KMS-11 (cell line): ENCODE results near the gene SAMHD1.

Experiments used
- H2AFZ ChIP-seq: fragments of 200-600 bp; sonication (generic); 2 replicates; pipeline ENCODE4 v1.6.1; 2016; ENCODE audit warnings: antibody characterized with exemption, mixed run types, low read depth
- H3K27ac ChIP-seq: fragments of 200-600 bp; sonication (generic); 2 replicates; pipeline ENCODE4 v1.6.1; 2016; ENCODE audit warnings: mild to moderate bottlenecking, mixed run types
- H3K27me3 ChIP-seq: fragments of 200-600 bp; sonication (generic); 2 replicates; pipeline ENCODE4 v1.6.1; 2017; ENCODE audit warnings: mild to moderate bottlenecking, low read depth, mixed run types, moderate library complexity; ENCODE audit not compliant: insufficient read depth
- H3K36me3 ChIP-seq: fragments of 200-600 bp; sonication (generic); 2 replicates; pipeline ENCODE4 v1.6.1; 2017; ENCODE audit warnings: mild to moderate bottlenecking, mixed run types; ENCODE audit not compliant: insufficient read depth
- H3K4me1 ChIP-seq: fragments of 200-600 bp; sonication (generic); 2 replicates; pipeline ENCODE4 v1.6.1; 2016; ENCODE audit warnings: mild to moderate bottlenecking, low read depth, mixed run types; ENCODE audit not compliant: poor library complexity, severe bottlenecking
- H3K4me2 ChIP-seq: fragments of 200-600 bp; sonication (generic); 2 replicates; pipeline ENCODE4 v1.7.0; 2016; ENCODE audit warnings: mild to moderate bottlenecking, mixed run types
- H3K4me3 ChIP-seq: fragments of 200-600 bp; sonication (generic); IDR thresholded peaks from 2 replicates; pipeline ENCODE4 v1.6.1; 2017; ENCODE audit warnings: low read depth, low read length, mixed read lengths; ENCODE audit not compliant: insufficient read depth
- H3K79me2 ChIP-seq: fragments of 200-600 bp; sonication (generic); 2 replicates; pipeline ENCODE4 v1.6.1; 2016; ENCODE audit warnings: low read depth, mixed run types; ENCODE audit not compliant: insufficient read depth
- H3K9ac ChIP-seq: fragments of 200-600 bp; sonication (generic); 2 replicates; pipeline ENCODE4 v1.6.1; 2016; ENCODE audit warnings: mild to moderate bottlenecking, mixed run types
- H4K20me1 ChIP-seq: fragments of 200-600 bp; sonication (generic); 2 replicates; pipeline ENCODE4 v1.6.1; 2016; ENCODE audit warnings: mild to moderate bottlenecking, mixed run types; ENCODE audit not compliant: insufficient read depth
- CTCF ChIP-seq: fragments of 200-600 bp; sonication (generic); conservative IDR thresholded peaks from 2 replicates; pipeline ENCODE4 v1.6.1; 2017; ENCODE audit warnings: low read depth, mild to moderate bottlenecking, antibody characterized with exemption, low read length, moderate library complexity, mixed read lengths

Gene SAMHD1

GRCh38 chr20:36885356-36885755 lies 66.2 kb downstream of the SAMHD1 start:
- H2AFZ ChIP-seq, result no peak overlapping the region

GRCh38 chr20:36883977-36884535 lies 67.5 kb downstream of the SAMHD1 start:
- Histone ChIP-seq H3K4me3 (no peak overlapping the region), H3K36me3 (no peaks in the 10 kb centered on the region), H3K79me2 (no peaks in the 10 kb centered on the region), H2AFZ (no peak overlapping the region), H3K27me3 (no peaks in the 10 kb centered on the region), H3K27ac (no peak overlapping the region), H4K20me1 (no peaks in the 10 kb centered on the region), H3K9ac (no peak overlapping the region), H3K4me1 (peaks cover 9% of the 10 kb centered on the region), H3K4me2 (no peak overlapping the region)
- TF ChIP-seq CTCF, result no peak

More at GRCh38 chr20:36885356-36885755, 66.2 kb downstream of the SAMHD1 start:
- peaks cover 5% of the 10 kb centered on the region for H3K4me1 ChIP-seq
- TF ChIP-seq CTCF, result no peak
- H3K27ac ChIP-seq, result no peak overlapping the region
- H3K4me2 ChIP-seq, result no peak overlapping the region
- H3K27me3 ChIP-seq, result no peaks in the 10 kb centered on the region
- H3K4me3 ChIP-seq, result no peak overlapping the region
- no peaks in the 10 kb centered on the region for H3K36me3 ChIP-seq
- no peaks in the 10 kb centered on the region for H3K79me2 ChIP-seq
- H4K20me1 ChIP-seq, result no peaks in the 10 kb centered on the region
- H3K9ac ChIP-seq, result no peak overlapping the region

DNA sequence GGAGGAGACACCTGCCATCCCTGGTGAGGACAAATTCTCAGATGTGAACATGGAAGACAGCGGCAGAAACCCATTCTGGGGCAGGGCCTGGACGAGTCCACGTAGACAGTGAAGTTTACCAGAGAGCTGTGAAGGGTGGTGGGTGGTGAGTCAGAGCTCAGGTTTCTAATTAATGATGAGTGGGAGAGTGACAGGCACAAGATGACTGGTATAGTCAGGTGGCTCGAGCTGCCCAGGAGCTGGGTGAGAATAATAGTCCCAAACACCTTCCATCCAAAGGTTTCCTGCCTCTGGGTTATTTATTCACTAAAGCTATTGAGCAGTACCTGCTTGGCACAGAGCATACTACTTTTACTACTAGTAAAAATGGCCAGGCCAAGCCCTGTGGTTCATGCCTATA lies 69.6 kb downstream of the SAMHD1 start:
- no peaks in the 10 kb centered on the region for H3K27me3 ChIP-seq
- H2AFZ ChIP-seq, result no peak overlapping the region

DNA sequence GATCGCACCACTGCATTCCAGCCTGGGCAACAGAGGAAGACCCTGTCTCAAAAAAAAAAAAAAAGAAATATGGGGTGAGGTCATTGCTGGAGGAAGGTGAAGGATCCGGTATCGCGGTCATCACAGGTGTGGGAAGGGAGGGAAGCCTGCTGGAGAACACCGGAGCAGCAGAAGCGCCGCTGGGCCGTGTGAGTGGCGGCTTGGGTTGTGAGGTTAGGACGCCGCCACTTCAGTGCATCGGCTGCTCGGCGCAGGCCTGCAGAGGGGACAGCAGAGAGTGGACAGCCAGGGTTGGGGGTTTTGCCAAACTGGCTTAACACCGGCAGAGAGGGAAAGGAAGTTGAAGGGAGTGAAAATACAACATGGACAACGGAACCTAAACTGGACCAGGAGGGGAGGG lies 70.2 kb downstream of the SAMHD1 start:
- no peaks in the 10 kb centered on the region for H4K20me1 ChIP-seq
- no peaks in the 10 kb centered on the region for H3K36me3 ChIP-seq
- peaks cover 3% of the 10 kb centered on the region for H3K4me1 ChIP-seq
- H3K9ac ChIP-seq, result no peak overlapping the region
- no peak overlapping the region for H3K4me3 ChIP-seq
- no peak overlapping the region for H3K27ac ChIP-seq
- no peaks in the 10 kb centered on the region for H3K27me3 ChIP-seq
- no peak overlapping the region for H2AFZ ChIP-seq
- no peak for TF ChIP-seq CTCF
- H3K79me2 ChIP-seq, result no peaks in the 10 kb centered on the region
- H3K4me2 ChIP-seq, result no peak overlapping the region

More for the DNA sequence above, 69.6 kb downstream of the SAMHD1 start:
- Histone ChIP-seq H3K4me1 (peaks cover 6% of the 10 kb centered on the region), H3K9ac (no peak overlapping the region), H3K4me2 (no peak overlapping the region), H4K20me1 (no peaks in the 10 kb centered on the region), H3K4me3 (no peak overlapping the region), H3K79me2 (no peaks in the 10 kb centered on the region), H3K27ac (no peak overlapping the region), H3K36me3 (no peaks in the 10 kb centered on the region)
- no peak for TF ChIP-seq CTCF
